Measurements from ENCODE around the gene PLSCR2.

The PLSCR2 gene

GRCh38 chr3:146431240-146431639, 38.1 kb downstream of the PLSCR2 start:
- no peak for TF ChIP-seq SETDB1 (IDR thresholded peaks at IDR 0.05; ENCODE audit: insufficient read length, low read length)
- TF ChIP-seq ZNF24 (tag by site-specific recombination; IDR thresholded peaks at IDR 0.05), result no peak
- TF ChIP-seq ZNF26 (tag by site-specific recombination; IDR thresholded peaks at IDR 0.05), result no peak
- TF ChIP-seq ZSCAN16 (tag by site-specific recombination; IDR thresholded peaks at IDR 0.05), result no peak
- no peak for TF ChIP-seq WT1 (tag by site-specific recombination; IDR thresholded peaks at IDR 0.05)
- no peak for TF ChIP-seq YY2 (tag by site-specific recombination; IDR thresholded peaks at IDR 0.05)
- TF ChIP-seq ZNF768 (tag by site-specific recombination; IDR thresholded peaks at IDR 0.05), result no peak
- TF ChIP-seq GLIS2 (tag by site-specific recombination; IDR thresholded peaks at IDR 0.05), result no peak
- no peak for TF ChIP-seq ZNF610 (tag by site-specific recombination; IDR thresholded peaks at IDR 0.05; ENCODE audit: borderline replicate concordance)
- no peak for TF ChIP-seq ZNF341 (tag by site-specific recombination; IDR thresholded peaks at IDR 0.05; ENCODE audit: low read depth)
- TF ChIP-seq ZBTB11 (tag by site-specific recombination; conservative IDR thresholded peaks at IDR 0.05; ENCODE audit: low read depth), result no peak
- no peak for TF ChIP-seq ZNF791 (tag by site-specific recombination; IDR thresholded peaks at IDR 0.05)
- no peak for TF ChIP-seq ZSCAN23 (tag by site-specific recombination; IDR thresholded peaks at IDR 0.05)
- no peak for TF ChIP-seq ZNF311 (tag by site-specific recombination; IDR thresholded peaks at IDR 0.05; ENCODE audit: borderline replicate concordance)
- Histone ChIP-seq H3K36me3 (ENCODE audit: control insufficient read depth in 2 of 2, insufficient read depth in 1 of 2, low read length in 2 of 2) (no peaks in the 10 kb centered on the region), H3K27ac (ENCODE audit: extremely low read depth, low read depth, low read length) (no peak overlapping the region), H3K4me3 (ENCODE audit: low read depth, low read length) (no peak overlapping the region), H3K4me1 (ENCODE audit: control insufficient read depth, insufficient read depth, low read length) (no peaks in the 10 kb centered on the region), H3K9me3 (ENCODE audit: control insufficient read depth, insufficient read depth, low read depth, low read length) (no peaks in the 10 kb centered on the region)
- CTCF ChIA-PET, result no interaction called here
- POLR2A ChIA-PET, result no interaction called here

GRCh38 chr3:146425341-146425740, 44.0 kb downstream of the PLSCR2 start:
- Histone ChIP-seq H3K27ac (ENCODE audit: extremely low read depth, low read depth, low read length) (no peak overlapping the region), H3K4me3 (ENCODE audit: low read depth, low read length) (no peak overlapping the region), H3K9me3 (ENCODE audit: control insufficient read depth, insufficient read depth, low read depth, low read length) (no peaks in the 10 kb centered on the region), H3K4me1 (ENCODE audit: control insufficient read depth, insufficient read depth, low read length) (no peaks in the 10 kb centered on the region), H3K36me3 (ENCODE audit: control insufficient read depth in 2 of 2, insufficient read depth in 1 of 2, low read length in 2 of 2) (no peaks in the 10 kb centered on the region)
- POLR2A ChIA-PET, result no interaction called here
- CTCF ChIA-PET, result interaction anchor here (0.5 to 0.7 kb wide), 2 partner anchors 24 to 51 kb away, joined by 3 read pairs; no protein-coding TSS in a partner anchor
- TF ChIP-seq GLIS1 (tag by site-specific recombination; IDR thresholded peaks at IDR 0.05) (no peak), ZFHX2 (tag by site-specific recombination; conservative IDR thresholded peaks at IDR 0.05) (no peak), ZNF433 (tag by site-specific recombination; IDR thresholded peaks at IDR 0.05; ENCODE audit: low read depth) (no peak), ZNF24 (tag by site-specific recombination; IDR thresholded peaks at IDR 0.05) (no peak), ZSCAN4 (tag by site-specific recombination; IDR thresholded peaks at IDR 0.05) (no peak)
